T-helper 22 cell (primary cell): ENCODE measurements around the gene DYRK1A.

ENCODE experiments used
- DNase-seq: peaks from one replicate; pipeline ENCODE4 v3.0.0-alpha.2; 2020; ENCODE audit warnings: low read depth

Gene DYRK1A

GRCh38 chr21:37385179-37385765 lies 18.7 kb downstream of the DYRK1A start:
- DNase-seq = no peak

GRCh38 chr21:37386151-37386550 lies 19.6 kb downstream of the DYRK1A start:
- no peak for DNase-seq

GRCh38 chr21:37389456-37389855 lies 22.9 kb downstream of the DYRK1A start:
- DNase-seq = no peak

- DNase-seq = no peak
These were observed 25.1 kb downstream of the DYRK1A start for GRCh38 chr21:37391666-37392065.

GRCh38 chr21:37392441-37392840 lies 25.9 kb downstream of the DYRK1A start:
- no peak for DNase-seq

GRCh38 chr21:37393030-37393429 lies 26.5 kb downstream of the DYRK1A start:
- no peak for DNase-seq

GRCh38 chr21:37393786-37394185 lies 27.2 kb downstream of the DYRK1A start:
- no peak for DNase-seq

GRCh38 chr21:37395961-37396360 lies 29.4 kb downstream of the DYRK1A start:
- DNase-seq = no peak

- no peak for DNase-seq
These were observed 30.3 kb downstream of the DYRK1A start for GRCh38 chr21:37396855-37397254.

GRCh38 chr21:37398697-37399096 lies 32.1 kb downstream of the DYRK1A start:
- DNase-seq = no peak

GRCh38 chr21:37402251-37402867 lies 35.8 kb downstream of the DYRK1A start:
- no peak for DNase-seq

GRCh38 chr21:37405629-37406028 lies 39.1 kb downstream of the DYRK1A start:
- DNase-seq = no peak

- no peak for DNase-seq
These were observed 41.3 kb downstream of the DYRK1A start for GRCh38 chr21:37407719-37408420.

GRCh38 chr21:37408464-37409193 lies 42.1 kb downstream of the DYRK1A start:
- DNase-seq = no peak

- DNase-seq = no peak
These were observed 44.1 kb downstream of the DYRK1A start for GRCh38 chr21:37410639-37411038.

GRCh38 chr21:37412603-37413360 lies 46.2 kb downstream of the DYRK1A start:
- no peak for DNase-seq

- no peak for DNase-seq
These were observed 47.1 kb downstream of the DYRK1A start for GRCh38 chr21:37413553-37414291.

- DNase-seq = no peak
These were observed 48.0 kb downstream of the DYRK1A start for GRCh38 chr21:37414292-37415253.

- DNase-seq = no peak
These were observed 49.4 kb downstream of the DYRK1A start for GRCh38 chr21:37415939-37416338.

- no peak for DNase-seq
These were observed 50.3 kb downstream of the DYRK1A start for GRCh38 chr21:37416914-37417313.
